ENCODE measurements around the gene GSPT2.

DNA sequence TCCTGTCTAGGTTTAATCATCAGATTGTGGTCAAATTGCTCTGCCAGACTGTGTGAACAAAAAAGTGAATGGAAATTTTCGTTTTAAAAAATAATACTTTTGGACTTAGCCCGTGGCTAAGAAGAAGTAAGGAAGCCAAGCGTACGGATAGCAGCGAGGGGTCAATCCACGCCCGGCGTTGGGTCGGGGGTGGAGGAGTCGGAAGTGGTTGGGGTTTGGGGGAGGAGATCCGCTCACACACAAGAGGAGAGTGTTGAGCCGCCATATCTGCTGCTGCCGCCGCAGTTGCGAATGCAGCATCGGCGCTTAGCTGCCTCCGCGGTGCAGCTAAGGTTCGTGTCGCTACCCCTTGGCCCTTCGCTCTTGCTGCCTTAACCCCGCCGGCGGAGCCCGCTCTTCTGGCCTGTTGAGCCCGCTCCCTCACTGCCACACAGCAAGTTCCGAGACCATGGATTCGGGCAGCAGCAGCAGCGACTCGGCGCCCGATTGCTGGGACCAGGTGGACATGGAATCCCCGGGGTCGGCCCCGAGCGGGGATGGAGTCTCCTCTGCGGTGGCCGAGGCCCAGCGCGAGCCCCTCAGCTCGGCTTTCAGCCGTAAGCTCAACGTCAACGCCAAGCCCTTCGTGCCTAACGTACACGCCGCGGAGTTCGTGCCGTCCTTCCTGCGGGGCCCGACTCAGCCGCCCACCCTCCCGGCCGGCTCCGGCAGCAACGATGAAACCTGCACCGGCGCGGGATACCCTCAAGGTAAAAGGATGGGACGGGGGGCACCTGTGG is at the start of gene GSPT2:
- TF ChIP-seq POLR2AphosphoS5 (IDR thresholded peaks at IDR 0.05) (peak in 1 of 2 donors; percentile 61), EP300 (IDR thresholded peaks at IDR 0.05) (no peak), POLR2A (IDR thresholded peaks at IDR 0.05) (peak in 1 of 4 donors; percentile 52)
- TF ChIP-seq, protein P1, sequence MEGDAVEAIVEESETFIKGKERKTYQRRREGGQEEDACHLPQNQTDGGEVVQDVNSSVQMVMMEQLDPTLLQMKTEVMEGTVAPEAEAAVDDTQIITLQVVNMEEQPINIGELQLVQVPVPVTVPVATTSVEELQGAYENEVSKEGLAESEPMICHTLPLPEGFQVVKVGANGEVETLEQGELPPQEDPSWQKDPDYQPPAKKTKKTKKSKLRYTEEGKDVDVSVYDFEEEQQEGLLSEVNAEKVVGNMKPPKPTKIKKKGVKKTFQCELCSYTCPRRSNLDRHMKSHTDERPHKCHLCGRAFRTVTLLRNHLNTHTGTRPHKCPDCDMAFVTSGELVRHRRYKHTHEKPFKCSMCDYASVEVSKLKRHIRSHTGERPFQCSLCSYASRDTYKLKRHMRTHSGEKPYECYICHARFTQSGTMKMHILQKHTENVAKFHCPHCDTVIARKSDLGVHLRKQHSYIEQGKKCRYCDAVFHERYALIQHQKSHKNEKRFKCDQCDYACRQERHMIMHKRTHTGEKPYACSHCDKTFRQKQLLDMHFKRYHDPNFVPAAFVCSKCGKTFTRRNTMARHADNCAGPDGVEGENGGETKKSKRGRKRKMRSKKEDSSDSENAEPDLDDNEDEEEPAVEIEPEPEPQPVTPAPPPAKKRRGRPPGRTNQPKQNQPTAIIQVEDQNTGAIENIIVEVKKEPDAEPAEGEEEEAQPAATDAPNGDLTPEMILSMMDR (IDR thresholded peaks at IDR 0.05), result no peak

Measured in upper lobe of left lung (tissue), 4 donors.